ENCODE measurements around the gene PA2G4.
"Not testable (repeated sequence)": the region's sequence is repeated elsewhere in the genome, so short reads cannot be mapped to it uniquely, and the experiment has no call there.

Gene PA2G4

DNA sequence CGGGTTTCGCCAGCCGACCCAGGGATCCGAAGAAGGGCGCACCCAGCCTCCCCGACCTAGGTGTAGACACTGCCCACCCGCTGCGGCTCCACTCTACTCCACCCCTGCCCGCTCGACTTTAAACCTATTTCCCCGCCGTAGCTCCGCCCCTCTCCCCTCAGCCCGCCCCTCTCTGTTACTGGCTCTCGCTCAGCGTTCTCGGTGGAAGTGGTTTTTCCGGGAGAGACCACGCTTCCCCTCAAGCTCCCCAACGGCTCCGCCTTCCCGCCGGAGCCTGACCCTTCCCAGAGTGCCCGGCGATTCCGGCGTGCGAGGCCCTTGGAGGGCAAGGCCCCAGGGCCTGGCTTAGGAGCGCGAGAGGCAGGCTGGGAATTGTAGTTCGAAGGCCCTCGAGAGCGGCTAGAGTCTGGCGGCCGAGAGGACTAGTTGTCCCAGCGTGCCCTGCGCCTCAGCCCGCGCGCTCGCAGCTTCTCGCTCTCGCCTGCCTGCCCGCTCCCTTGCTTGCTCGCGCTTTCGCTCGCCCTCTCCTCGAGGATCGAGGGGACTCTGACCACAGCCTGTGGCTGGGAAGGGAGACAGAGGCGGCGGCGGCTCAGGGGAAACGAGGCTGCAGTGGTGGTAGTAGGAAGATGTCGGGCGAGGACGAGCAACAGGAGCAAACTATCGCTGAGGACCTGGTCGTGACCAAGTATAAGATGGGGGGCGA is at the start of gene PA2G4:
Gene PA2G4 (plus strand): TSS at position 451 of the 706 bp plus-strand sequence. CDS start 179 bp downstream, at position 630.
- DNase-seq (ENCODE audit: insufficient read length, low spot score) (peak; percentile 93), FAIRE-seq (peak; percentile 93)

DNA sequence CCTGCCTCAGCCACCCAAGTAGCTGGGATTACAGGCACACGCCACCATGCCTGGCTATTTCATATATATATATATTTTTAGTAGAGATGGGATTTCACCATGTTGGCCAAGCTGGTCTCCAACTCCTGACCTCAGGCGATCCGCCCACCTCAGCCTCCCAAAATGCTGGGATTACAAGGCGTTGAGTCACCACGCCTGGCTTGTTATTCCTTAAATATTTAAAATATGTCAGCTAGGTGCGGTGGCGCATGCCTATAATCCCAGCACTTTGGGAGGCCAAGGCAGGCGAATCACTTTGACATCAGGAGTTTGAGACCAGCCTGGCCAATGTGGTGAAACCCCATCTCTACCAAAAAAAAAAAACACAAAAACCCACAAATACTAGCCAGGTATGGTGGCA is 44.4 kb upstream of the PA2G4 start:
- not testable (repeated sequence) for FAIRE-seq; DNase-seq (ENCODE audit: insufficient read length, low spot score)

DNA sequence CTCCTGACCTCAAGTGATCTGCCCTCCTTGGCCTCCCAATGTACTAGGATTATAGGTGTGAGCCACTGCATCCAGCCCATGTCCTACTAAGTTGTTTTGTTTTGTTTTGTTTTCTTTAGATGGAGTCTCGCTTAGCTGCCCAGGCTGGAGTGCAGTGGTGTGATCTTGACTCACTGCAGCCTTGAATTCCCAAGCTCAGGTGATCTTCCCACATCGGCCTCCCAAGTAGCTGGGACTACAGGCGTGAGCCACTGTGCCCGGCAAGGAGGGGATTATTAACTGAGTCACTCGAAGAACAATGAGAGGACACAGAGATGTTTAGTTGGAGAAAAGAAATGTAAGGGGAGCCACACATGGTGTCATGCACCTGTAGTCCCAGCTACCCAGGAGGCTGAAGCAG is 42.4 kb upstream of the PA2G4 start:
- no peak for FAIRE-seq
- DNase-seq (ENCODE audit: insufficient read length, low spot score), result no peak

DNA sequence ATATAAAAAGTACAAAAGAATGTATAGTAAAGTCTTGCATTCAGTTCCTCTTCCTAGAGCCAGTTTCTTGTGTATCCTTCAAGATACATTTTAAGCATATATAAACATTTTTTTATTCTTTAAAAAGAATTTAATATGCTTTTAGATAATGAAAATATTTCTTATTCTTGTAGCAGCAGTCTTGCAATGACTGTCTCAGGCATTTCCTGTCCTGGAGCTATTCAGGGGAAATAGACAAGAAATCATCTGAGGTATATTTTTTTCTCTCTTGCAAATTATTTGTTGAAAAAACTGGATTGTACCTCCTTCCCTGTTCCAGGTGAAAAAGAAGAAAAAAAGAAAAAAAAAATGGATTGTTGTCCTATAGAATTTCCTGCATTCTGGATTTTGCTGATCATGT is 41.4 kb upstream of the PA2G4 start:
- no peak for FAIRE-seq
- no peak for DNase-seq (ENCODE audit: insufficient read length, low spot score)

DNA sequence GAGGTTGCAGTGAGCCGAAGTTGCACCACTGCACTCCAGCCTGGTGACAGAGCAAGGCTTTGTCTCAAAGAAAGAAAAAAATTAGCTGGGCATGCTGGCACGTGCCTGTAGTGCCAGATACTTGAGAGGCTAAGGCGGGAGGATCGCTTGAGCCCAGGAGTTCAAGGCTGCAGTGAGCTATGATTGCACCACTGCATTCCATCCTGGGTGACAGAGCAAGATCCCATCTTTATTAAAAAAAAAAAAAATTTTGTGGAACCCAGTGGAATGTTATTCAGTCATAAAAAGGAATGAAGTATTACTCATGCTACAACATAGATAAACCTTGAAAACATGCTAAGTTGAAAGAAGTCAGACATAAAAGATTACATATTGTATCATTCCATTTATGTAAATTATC is 32.7 kb upstream of the PA2G4 start:
- FAIRE-seq, result no peak
- no peak for DNase-seq (ENCODE audit: insufficient read length, low spot score)

DNA sequence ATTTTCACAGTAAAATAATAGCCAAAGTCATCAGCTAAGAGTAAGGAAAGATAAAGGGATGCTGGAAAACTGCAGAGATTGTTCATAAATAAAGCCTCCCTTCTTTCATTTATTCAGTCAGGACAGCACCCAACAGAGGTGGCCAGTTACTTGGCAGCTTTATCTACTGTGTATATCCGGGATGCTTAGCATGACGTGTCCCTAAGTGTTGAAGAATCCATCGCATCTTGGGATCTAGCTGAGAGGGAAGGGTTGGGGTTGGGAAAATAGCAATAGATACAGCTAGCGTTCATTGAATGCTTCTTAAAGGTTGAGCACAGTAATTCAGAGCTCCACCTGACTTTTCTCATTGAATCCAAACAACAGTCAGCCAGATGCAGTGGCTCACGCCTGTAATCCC is 30.0 kb upstream of the PA2G4 start:
- FAIRE-seq, result no peak
- no peak for DNase-seq (ENCODE audit: insufficient read length, low spot score)

DNA sequence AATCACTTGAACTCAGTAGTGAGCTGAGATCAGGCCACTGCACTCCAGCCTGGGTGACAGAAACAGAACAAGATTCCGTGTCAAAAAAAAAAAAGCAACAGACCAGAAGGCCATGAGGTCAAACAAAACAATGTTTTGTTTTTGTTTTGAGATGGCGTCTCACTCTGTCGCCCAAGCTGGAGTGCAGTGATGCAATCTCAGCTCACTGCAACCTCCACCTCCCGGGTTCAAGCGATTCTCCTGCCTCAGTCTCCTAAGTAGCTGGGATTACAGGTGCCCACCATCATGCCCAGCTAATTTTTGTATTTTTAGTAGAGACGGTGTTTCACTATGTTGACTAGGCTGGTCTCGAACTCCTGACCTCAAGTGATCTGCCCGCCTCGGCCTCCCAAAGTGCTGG is 26.4 kb upstream of the PA2G4 start:
- not testable (repeated sequence) for DNase-seq (ENCODE audit: insufficient read length, low spot score); FAIRE-seq

DNA sequence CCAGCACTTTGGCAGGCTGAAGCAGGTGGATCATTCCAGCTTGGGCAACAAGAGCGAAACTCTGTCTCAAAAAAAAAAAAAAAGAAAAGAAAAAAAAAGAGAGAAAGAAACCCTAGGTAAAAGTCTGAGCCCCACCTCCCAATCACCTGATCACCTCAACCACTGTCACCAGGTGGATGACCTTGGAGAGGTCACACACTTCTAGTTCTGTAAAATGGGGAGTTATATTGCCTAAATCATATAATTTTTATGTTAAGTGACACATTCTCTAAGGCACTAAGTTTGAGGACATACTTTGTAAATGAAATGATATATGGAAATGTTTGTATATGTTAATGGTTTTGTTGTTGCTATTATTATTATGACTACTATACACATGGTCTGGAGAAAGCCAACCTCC is 25.9 kb upstream of the PA2G4 start:
- DNase-seq (ENCODE audit: insufficient read length, low spot score) (no peak), FAIRE-seq (no peak)

DNA sequence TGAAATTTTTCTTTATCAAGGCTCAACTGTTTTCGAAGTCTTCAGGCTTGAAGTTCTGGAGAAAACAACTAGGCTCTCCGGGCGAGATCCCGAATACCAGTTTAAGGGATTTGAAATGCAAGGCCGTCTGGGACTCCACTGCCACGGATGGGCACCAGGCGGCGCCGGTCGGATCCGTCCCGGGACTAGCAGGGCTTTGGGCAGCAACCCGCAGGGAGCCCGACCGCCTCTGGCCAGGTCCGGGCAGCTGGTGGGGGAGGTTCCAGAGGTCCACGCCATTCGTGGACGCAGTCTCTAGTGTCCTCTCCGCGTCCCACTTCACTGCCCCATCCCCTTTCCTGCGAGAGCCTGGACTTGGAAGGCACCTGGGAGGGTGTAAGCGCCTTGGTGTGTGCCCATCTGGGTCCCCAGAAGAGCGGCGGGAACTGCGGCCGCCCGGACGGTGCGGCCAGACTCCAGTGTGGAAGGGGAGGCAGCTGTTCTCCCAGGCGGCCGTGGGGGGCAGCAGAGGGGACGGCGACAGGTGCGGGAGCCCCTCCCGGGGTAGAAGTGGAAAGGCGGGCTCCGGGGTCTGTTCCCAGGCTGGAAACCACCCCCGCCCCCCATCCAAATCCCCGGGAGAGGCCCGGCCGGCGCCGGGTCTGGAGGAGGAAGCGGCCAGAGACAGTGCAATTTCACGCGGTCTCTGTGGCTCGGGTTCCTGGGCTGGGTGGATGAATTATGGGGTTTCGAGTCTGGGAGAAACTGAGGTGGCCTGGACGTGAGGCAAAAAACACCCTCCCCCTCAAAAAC is 25.2 kb upstream of the PA2G4 start:
- DNase-seq (ENCODE audit: insufficient read length, low spot score) (peak; percentile 80), FAIRE-seq (no peak)

DNA sequence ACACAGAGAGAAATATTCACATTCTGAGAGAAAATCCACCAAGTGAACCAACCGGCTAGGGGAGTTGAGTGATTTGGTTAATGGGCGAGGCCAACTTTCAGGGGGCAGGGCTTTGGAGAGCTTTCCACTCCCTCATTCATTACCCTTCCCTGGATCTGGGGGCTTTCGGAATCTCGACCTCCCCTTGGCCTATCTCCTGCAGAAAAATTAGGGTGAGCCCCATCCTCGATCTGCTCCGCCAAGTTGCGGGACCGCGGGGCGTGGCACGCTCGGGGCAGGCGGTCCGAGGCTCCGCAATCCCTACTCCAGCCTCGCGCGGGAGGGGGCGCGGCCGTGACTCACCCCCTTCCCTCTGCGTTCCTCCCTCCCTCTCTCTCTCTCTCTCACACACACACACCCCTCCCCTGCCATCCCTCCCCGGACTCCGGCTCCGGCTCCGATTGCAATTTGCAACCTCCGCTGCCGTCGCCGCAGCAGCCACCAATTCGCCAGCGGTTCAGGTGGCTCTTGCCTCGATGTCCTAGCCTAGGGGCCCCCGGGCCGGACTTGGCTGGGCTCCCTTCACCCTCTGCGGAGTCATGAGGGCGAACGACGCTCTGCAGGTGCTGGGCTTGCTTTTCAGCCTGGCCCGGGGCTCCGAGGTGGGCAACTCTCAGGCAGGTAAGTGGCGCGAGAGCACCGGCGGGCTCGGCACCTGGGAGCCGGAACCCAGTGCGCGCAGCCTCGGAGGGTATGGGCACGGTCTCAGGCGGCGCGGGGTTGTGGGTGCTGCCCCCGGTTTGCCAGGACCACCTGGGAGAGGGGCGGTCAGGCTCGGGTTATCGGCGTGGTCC is 24.4 kb upstream of the PA2G4 start, which contains the start of gene ERBB3:
Gene ERBB3 (plus strand): TSS at position 443 of the 833 bp plus-strand sequence. CDS start 136 bp downstream, at position 579.
- DNase-seq (ENCODE audit: insufficient read length, low spot score), result peak; percentile 42
- FAIRE-seq, result no peak

DNA sequence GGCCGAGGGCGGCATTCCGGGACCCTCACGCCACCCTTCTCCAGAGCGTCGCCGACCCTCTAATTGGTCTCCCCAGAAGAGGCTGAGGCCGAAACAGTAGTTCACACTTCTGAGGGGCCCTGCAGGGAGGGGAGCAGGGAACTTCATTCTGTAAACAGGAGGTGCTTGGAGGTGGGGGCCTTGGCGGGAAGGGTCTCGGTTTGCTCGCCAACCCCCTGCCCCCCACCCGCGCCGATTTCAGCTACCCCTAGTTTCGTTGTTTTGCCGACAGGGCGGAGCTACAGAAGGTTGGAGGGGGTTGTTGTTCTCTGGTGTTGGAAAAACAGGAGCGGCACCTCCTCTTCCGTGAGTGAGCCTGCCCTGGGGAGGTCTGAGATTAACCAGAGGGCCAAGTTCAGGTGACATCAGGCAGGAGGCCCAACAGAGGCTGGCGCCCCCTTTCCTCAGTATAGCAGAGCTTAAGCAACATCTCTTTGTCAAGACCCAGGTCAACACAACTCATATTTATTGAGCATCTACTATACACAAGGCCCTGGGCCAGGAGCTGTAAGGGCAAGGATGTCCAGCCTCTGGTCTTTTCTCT is 23.7 kb upstream of the PA2G4 start:
- no peak for FAIRE-seq
- DNase-seq (ENCODE audit: insufficient read length, low spot score), result no peak

DNA sequence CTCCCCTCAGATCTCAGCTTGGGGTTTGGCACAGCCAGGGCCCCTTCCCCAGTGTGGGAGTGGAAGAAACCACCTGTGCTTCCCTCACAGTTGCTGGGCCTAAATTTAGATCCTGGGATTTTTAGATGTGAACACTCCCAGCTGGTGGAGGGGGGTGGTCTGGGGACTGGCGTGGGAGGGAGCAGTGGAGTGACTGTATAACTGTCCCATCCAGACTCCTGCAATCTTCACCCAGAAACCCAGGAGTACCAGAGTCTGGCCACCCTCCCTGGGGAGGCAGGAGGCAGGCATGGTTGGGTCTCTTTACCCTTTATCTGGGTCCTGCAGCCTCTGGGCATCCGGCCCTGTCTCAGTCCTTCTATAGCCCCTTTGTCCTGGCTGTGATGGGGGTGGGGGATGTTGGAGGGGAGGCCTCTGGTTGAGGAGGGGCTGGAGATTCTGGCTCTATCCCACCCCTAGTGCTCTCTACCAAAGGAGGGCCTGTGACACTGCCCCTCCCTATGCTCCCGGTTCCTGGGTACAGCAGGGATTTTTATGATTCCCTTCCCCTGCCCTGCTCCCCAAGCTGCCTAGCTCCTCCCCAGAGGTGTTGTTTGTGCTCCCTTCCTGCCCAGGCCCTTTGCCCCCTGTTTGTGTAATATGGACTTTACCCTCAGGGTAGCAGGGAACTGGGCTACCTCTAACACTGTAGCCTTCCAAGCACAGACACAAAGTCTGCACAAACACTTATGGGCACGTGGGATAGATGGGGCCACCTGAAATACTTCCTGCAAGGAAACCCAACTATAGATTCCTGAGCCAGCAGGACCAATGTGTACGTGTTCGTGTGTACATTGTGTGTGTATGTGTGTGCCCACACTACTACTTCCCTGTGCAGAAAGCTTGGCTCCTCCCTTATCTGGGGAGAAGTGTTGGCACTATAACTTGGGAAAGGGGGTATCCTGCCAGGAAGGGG is 22.7 kb upstream of the PA2G4 start:
- DNase-seq (ENCODE audit: insufficient read length, low spot score) (no peak), FAIRE-seq (no peak)

DNA sequence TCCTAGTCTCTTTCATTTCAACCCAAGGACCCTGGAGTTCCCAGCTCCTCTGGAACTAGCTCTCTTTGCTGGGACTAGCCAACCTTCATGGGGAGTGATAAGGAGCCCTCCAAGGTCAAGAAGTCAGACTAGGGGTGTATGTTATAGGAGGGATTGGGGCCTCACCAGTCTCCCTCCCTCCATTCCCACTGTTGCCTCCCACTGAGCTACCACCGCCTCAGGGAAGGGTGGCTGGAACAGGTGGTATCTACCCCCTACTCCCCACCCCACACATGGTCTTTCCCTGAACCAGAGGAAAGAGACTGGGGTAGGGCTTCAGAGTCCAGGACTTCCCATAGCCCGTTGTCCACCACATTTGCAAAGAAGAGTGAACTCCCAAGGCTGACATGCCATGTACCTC is 22.0 kb upstream of the PA2G4 start:
- FAIRE-seq, result no peak
- DNase-seq (ENCODE audit: insufficient read length, low spot score), result no peak

DNA sequence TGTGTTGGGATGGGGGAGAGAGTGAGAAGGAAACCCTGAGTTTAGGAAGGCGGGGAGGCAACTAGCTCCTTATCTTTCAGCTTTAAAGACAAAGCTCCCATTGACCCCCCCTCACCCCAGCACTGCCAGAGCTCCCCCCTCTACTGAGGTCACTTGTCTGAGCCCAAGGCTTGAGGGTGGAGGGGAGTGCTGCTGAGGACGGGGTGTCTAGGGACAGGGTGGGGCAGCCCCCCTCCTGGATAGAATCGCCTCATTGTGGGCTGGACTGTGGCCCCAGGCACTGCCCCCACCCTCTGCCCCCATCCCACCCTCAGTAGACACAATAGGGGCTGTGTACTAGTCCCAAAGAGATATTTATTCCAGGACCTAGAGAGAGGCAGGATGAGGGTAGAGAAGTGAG is 21.4 kb upstream of the PA2G4 start:
- FAIRE-seq, result no peak
- no peak for DNase-seq (ENCODE audit: insufficient read length, low spot score)

DNA sequence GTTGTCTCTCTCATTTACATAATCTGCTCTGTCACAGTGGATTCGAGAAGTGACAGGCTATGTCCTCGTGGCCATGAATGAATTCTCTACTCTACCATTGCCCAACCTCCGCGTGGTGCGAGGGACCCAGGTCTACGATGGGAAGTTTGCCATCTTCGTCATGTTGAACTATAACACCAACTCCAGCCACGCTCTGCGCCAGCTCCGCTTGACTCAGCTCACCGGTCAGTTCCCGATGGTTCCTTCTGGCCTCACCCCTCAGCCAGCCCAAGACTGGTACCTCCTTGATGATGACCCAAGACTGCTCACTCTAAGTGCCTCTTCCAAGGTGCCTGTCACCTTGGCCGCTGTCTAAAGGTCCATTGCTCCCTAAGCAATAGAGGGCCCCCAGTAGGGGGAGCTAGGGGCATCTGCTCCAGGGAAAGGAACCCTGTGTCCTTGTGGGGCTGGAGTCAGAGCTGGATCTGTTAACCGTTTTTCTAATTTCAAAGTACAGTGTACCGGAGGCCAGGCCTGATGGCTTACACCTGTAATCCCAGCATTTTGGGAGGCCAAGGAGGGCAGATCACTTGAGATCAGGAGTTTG is 19.3 kb upstream of the PA2G4 start:
- DNase-seq (ENCODE audit: insufficient read length, low spot score), result no peak
- no peak for FAIRE-seq

DNA sequence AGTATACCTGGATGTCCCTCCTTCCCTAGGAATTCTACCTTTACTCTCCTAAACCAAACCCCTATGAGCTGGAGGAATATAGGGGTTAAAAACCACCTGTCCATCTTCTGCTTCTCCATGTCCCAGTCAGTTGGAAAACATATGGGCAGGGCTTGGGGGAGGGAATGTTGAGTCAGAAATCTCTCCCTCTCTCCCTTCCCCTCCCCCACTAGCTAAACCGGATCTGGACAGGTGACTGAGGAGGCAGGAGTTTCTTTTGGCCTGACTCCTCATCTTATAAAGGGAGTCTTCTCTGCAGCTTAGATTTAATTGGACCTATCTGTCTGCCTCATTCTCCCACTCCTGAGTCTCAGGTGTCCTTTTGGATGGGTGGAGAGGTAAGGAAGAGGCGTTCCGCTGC is 18.3 kb upstream of the PA2G4 start:
- no peak for FAIRE-seq
- DNase-seq (ENCODE audit: insufficient read length, low spot score), result no peak

DNA sequence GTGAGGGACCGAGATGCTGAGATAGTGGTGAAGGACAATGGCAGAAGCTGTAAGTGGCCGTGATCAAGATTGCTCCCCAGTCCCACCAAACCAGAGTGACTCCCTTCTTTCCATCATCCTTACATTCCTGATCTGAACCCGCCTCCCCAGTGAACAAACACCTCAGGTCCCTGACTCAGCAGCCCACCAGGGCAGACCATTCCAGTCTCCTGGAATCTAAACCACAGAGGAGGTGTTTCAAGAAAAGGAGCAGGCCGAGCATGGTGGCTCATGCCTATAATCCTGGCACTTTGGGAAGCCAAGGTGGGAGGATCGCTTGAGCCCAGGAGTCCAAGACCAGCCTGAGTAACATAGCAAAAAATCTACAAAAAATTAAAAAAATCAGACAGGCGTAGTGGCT is 17.8 kb upstream of the PA2G4 start:
- DNase-seq (ENCODE audit: insufficient read length, low spot score) (no peak), FAIRE-seq (no peak)

DNA sequence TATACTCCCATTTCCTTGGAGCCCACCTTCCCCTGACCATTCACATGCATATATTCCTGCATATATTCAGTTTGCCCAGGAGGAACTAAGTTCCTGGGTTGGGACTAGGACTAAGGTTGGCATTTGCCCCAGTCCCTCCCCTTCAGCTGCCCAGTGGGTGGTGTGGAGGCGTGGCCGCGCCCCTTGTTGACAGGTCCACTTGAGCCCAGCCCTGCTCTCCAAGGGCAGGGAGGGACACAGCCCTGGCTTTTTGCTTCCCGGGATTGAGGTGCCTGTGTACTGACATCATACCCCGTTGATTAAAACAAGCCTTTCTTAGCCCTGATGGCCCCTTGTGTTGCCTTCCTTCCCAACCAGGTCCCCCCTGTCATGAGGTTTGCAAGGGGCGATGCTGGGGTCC is 17.1 kb upstream of the PA2G4 start:
- DNase-seq (ENCODE audit: insufficient read length, low spot score) (no peak), FAIRE-seq (no peak)

DNA sequence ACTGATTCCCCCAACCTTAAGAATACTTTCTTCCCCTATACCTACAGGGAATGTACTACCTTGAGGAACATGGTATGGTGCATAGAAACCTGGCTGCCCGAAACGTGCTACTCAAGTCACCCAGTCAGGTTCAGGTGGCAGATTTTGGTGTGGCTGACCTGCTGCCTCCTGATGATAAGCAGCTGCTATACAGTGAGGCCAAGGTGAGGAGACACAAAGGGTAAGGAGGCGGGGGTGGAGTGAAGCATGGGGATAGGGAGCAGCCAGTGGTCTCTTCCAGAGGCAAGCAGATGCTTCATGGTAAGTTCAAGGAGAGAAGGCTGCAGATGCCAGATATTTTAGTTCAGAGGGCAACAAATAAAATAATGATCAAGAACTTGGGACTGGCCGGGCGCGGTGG is 6.6 kb upstream of the PA2G4 start:
- DNase-seq (ENCODE audit: insufficient read length, low spot score), result no peak
- no peak for FAIRE-seq

Measured in GM19239 (cell line).